PC-9 (cell line): ENCODE measurements around the gene CEACAM1.

ENCODE experiments used
- EZH2 ChIP-seq: fragments of 200-600 bp; sonication (generic); IDR thresholded peaks from 2 replicates; pipeline ENCODE4 v1.8.0; 2017; ENCODE audit warnings: antibody characterized with exemption, low read depth
- TF ChIP-seq, protein P1 (sequence below): fragments of 200-600 bp; sonication (generic); conservative IDR thresholded peaks from 2 replicates; pipeline ENCODE4 v1.6.1; 2017; ENCODE audit warnings: mixed run types, antibody characterized with exemption, mild to moderate bottlenecking, moderate library complexity

GRCh38 chr19:42477117-42477516 lies 51.2 kb downstream of the CEACAM1 start:
- TF ChIP-seq, protein P1, sequence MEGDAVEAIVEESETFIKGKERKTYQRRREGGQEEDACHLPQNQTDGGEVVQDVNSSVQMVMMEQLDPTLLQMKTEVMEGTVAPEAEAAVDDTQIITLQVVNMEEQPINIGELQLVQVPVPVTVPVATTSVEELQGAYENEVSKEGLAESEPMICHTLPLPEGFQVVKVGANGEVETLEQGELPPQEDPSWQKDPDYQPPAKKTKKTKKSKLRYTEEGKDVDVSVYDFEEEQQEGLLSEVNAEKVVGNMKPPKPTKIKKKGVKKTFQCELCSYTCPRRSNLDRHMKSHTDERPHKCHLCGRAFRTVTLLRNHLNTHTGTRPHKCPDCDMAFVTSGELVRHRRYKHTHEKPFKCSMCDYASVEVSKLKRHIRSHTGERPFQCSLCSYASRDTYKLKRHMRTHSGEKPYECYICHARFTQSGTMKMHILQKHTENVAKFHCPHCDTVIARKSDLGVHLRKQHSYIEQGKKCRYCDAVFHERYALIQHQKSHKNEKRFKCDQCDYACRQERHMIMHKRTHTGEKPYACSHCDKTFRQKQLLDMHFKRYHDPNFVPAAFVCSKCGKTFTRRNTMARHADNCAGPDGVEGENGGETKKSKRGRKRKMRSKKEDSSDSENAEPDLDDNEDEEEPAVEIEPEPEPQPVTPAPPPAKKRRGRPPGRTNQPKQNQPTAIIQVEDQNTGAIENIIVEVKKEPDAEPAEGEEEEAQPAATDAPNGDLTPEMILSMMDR: no peak
- TF ChIP-seq EZH2: no peak
